Lower leg skin (tissue), 4 donors: ENCODE measurements around the gene GGNBP2. TPM values are rescaled to one million over a fixed set of nuclear protein-coding genes. Genes with fewer than 3 reads are reported as not detected.

ENCODE experiments used
- DNase-seq, 2 donors: peaks; one replicate each; pipeline ENCODE4 v3.0.0-alpha.2; 2019; ENCODE audit warnings: low spot score in 2 of 2
- H3K4me3 ChIP-seq: fragments of 200-600 bp; sonication (generic); 2 replicates; pipeline ENCODE4 v1.5.1; 2017; ENCODE audit warnings: mild to moderate bottlenecking, low read depth; ENCODE audit not compliant: poor library complexity, severe bottlenecking
- CTCF ChIP-seq, 3 donors: fragments of 450-650 bp; IDR thresholded peaks; one replicate each; pipeline ENCODE4 v1.5.1; 2016; ENCODE audit warnings: antibody characterized with exemption in 3 of 3, mild to moderate bottlenecking in 3 of 3, moderate library complexity in 2 of 3
- POLR2A ChIP-seq, 2 donors: fragments of 450-650 bp; IDR thresholded peaks; one replicate each; pipeline ENCODE4 v1.6.1; 2016 to 2017; ENCODE audit warnings: antibody characterized with exemption in 2 of 2, mild to moderate bottlenecking in 1 of 2, moderate library complexity in 1 of 2
- WGBS, 2 donors: methylation state at CpG; one replicate each; pipeline ENCODE4 v1.1.5; 2018; 5-methylcytosine and 5-hydroxymethylcytosine counted together
- intact Hi-C: fragments of 100-400 bp; cut with DNase I; formaldehyde crosslinking; loops from one replicate; pipeline ENCODE4 v1.15.0; 2023; ENCODE audit warnings: low total_unique reads
- total RNA-seq, 4 donors: library from RNA; depleted of rRNA; stranded (reverse); fragments of >200 nt; gene quantifications; one replicate each; pipeline ENCODE4 v1.1.0, GENCODE V29; 2016

Gene GGNBP2
- total RNA-seq, 4 donors from 2014 or later, result 38.2 to 79.6 (median 55.0) TPM

GRCh38 chr17:36510636-36511035, 34.1 kb upstream of the GGNBP2 start:
- peak in 1 of 2 donors; percentile 58 for DNase-seq
- TF ChIP-seq CTCF (IDR thresholded peaks at IDR 0.05), result no peak
- TF ChIP-seq POLR2A (IDR thresholded peaks at IDR 0.05), result no peak
- no peak overlapping the region for H3K4me3 ChIP-seq
- intact Hi-C loops, result no loop called here
- WGBS, 2 donors, result 81 to 89% methylated on average over 12 to 13 of the region's 14 CpGs

- no peak overlapping the region for H3K4me3 ChIP-seq
- peak in 1 of 2 donors; percentile 78 for DNase-seq
- TF ChIP-seq POLR2A (IDR thresholded peaks at IDR 0.05) (no peak), CTCF (IDR thresholded peaks at IDR 0.05) (no peak)
- intact Hi-C loops, result no loop called here
- WGBS, 2 donors, result 80 to 91% methylated on average over 6 of the region's 6 CpGs
Observed at GRCh38 chr17:36511216-36511615, 33.5 kb upstream of the GGNBP2 start.

GRCh38 chr17:36512641-36513040, 32.1 kb upstream of the GGNBP2 start:
- no peak for TF ChIP-seq CTCF (IDR thresholded peaks at IDR 0.05)
- no peak for TF ChIP-seq POLR2A (IDR thresholded peaks at IDR 0.05)
- intact Hi-C loops, result no loop called here
- H3K4me3 ChIP-seq, result no peak overlapping the region
- WGBS, 2 donors, result 90 to 96% methylated on average over 5 of the region's 5 CpGs
- peak in 1 of 2 donors; percentile 64 for DNase-seq

GRCh38 chr17:36514856-36515255, 29.9 kb upstream of the GGNBP2 start:
- WGBS, 2 donors, result 88 to 100% methylated on average over 3 of the region's 3 CpGs
- intact Hi-C loops, result no loop called here
- H3K4me3 ChIP-seq, result no peak overlapping the region
- DNase-seq, result peak in 1 of 2 donors; percentile 54
- TF ChIP-seq CTCF (IDR thresholded peaks at IDR 0.05) (no peak), POLR2A (IDR thresholded peaks at IDR 0.05) (no peak)

GRCh38 chr17:36515837-36516236, 28.9 kb upstream of the GGNBP2 start:
- H3K4me3 ChIP-seq, result no peak overlapping the region
- 96% methylated on average over 4 of the region's 4 CpGs for WGBS, 2 donors
- intact Hi-C loops, result no loop called here
- TF ChIP-seq POLR2A (IDR thresholded peaks at IDR 0.05), result no peak
- TF ChIP-seq CTCF (IDR thresholded peaks at IDR 0.05), result no peak
- peak in 1 of 2 donors; percentile 69 for DNase-seq

GRCh38 chr17:36523113-36523512, 21.6 kb upstream of the GGNBP2 start:
- 82 to 86% methylated on average over 2 of the region's 2 CpGs for WGBS, 2 donors
- DNase-seq, result peak in 1 of 2 donors; percentile 17
- no peak for TF ChIP-seq CTCF (IDR thresholded peaks at IDR 0.05)
- TF ChIP-seq POLR2A (IDR thresholded peaks at IDR 0.05), result no peak
- intact Hi-C loops, result no loop called here
- no peak overlapping the region for H3K4me3 ChIP-seq
